IMR-90 (cell line): Measurements from ENCODE around the gene MTREX. TPM values are rescaled to one million over a fixed set of nuclear protein-coding genes. Genes with fewer than 3 reads are reported as not detected.

Experiments used
- ATAC-seq: fragments of 200-7000 bp; cut with Tn5 transposase; 2 replicates; pipeline ENCODE4 v1.9.1; 2020; ENCODE audit warnings: low read depth, mild to moderate bottlenecking, moderate library complexity
- BruUV-seq: library from RNA; stranded (reverse); fragments of 400-500 nt; replicated peaks from 2 replicates; lab custom pipeline; 2021; lab: Mats Ljungman, UMichigan
- CTCF ChIA-PET: fragments of 300-600 bp; formaldehyde crosslinking; extraction: SDS; loops from one replicate; lab custom pipeline; 2021; ENCODE audit warnings: antibody characterized with exemption; lab: Yijun Ruan, JAX
- POLR2A ChIA-PET: fragments of 300-600 bp; sonication (Branson Sonifier 250); formaldehyde crosslinking; loops from one replicate; lab custom pipeline; 2022; ENCODE audit warnings: antibody characterized with exemption; ENCODE audit not compliant: unreplicated experiment; lab: Charles Lee
- DNase-seq: peaks from one replicate; pipeline ENCODE4 v3.0.0; 2013
- H2AFZ ChIP-seq: replicated peaks from 2 replicates; pipeline ENCODE3; 2013; ENCODE audit warnings: low read length, mild to moderate bottlenecking; ENCODE audit not compliant: poor library complexity
- H2AK5ac ChIP-seq: 2 replicates; pipeline ENCODE4 v1.6.1; 2013; ENCODE audit warnings: low read depth, low read length, inconsistent platforms
- H2AK9ac ChIP-seq: replicated peaks from 2 replicates; pipeline ENCODE3; 2013; ENCODE audit warnings: mild to moderate bottlenecking, low read depth, low read length, moderate library complexity; ENCODE audit not compliant: poor library complexity
- H2BK120ac ChIP-seq: 2 replicates; pipeline ENCODE4 v1.6.1; 2013; ENCODE audit warnings: low read depth, low read length, inconsistent platforms
- H2BK15ac ChIP-seq: 3 replicates; pipeline ENCODE4 v1.6.1; 2013; ENCODE audit warnings: low read depth, low read length, inconsistent platforms
- H2BK20ac ChIP-seq: 2 replicates; pipeline ENCODE4 v1.6.1; 2013; ENCODE audit warnings: low read depth, mild to moderate bottlenecking, inconsistent platforms, low read length, moderate library complexity
- H2BK5ac ChIP-seq: 2 replicates; pipeline ENCODE4 v1.6.1; 2013; ENCODE audit warnings: mild to moderate bottlenecking, low read depth, low read length, inconsistent platforms; ENCODE audit not compliant: poor library complexity, severe bottlenecking
- H3K14ac ChIP-seq: replicated peaks from 2 replicates; pipeline ENCODE4 v1.6.1; 2013; ENCODE audit warnings: low read depth, low read length, inconsistent platforms
- H3K18ac ChIP-seq: 2 replicates; pipeline ENCODE4 v1.6.1; 2013; ENCODE audit warnings: low read depth, low read length, control low read depth
- H3K23ac ChIP-seq: 2 replicates; pipeline ENCODE4 v1.6.1; 2013; ENCODE audit warnings: low read depth, low read length, inconsistent platforms
- H3K27ac ChIP-seq: 2 replicates; pipeline ENCODE4 v1.5.1; 2013; ENCODE audit warnings: mild to moderate bottlenecking, control low read depth, low read length; ENCODE audit not compliant: insufficient read depth
- H3K27me3 ChIP-seq: 2 replicates; pipeline ENCODE4 v1.6.1; 2013; ENCODE audit warnings: low read length; ENCODE audit not compliant: control insufficient read depth, insufficient read depth
- H3K36me3 ChIP-seq: 2 replicates; pipeline ENCODE4 v1.6.1; 2013; ENCODE audit warnings: low read length, mixed read lengths; ENCODE audit not compliant: control insufficient read depth, insufficient read depth
- H3K4ac ChIP-seq: 2 replicates; pipeline ENCODE4 v1.6.1; 2013; ENCODE audit warnings: low read depth, low read length, inconsistent platforms
- H3K4me1 ChIP-seq: 2 replicates; pipeline ENCODE4 v1.6.1; 2013; ENCODE audit warnings: low read length, mixed read lengths; ENCODE audit not compliant: control insufficient read depth, insufficient read depth
- H3K4me2 ChIP-seq: 2 replicates; pipeline ENCODE4 v1.6.1; 2013; ENCODE audit warnings: low read depth, mild to moderate bottlenecking, control low read depth, low read length, moderate library complexity
- H3K4me3 ChIP-seq: 2 replicates; pipeline ENCODE4 v1.5.1; 2013; ENCODE audit warnings: low read depth, mild to moderate bottlenecking, control low read depth, low read length, moderate library complexity; ENCODE audit not compliant: insufficient read depth
- H3K56ac ChIP-seq: 2 replicates; pipeline ENCODE4 v1.6.1; 2013; ENCODE audit warnings: low read length, inconsistent platforms; ENCODE audit not compliant: insufficient read depth; ENCODE audit errors: extremely low read depth
- H3K79me1 ChIP-seq, 2 experiments: 2 replicates each; pipeline ENCODE4 v1.6.1; 2013; ENCODE audit warnings: low read length in 2 of 2, inconsistent platforms in 1 of 2, low read depth in 1 of 2
- H3K9ac ChIP-seq: 2 replicates; pipeline ENCODE4 v1.6.1; 2013; ENCODE audit warnings: low read depth, low read length, control low read depth
- H3K9me1 ChIP-seq: 2 replicates; pipeline ENCODE4 v1.6.1; 2013; ENCODE audit warnings: low read length, inconsistent platforms; ENCODE audit not compliant: insufficient read depth
- H3K9me3 ChIP-seq: 2 replicates; pipeline ENCODE4 v1.6.1; 2013; ENCODE audit warnings: low read length; ENCODE audit not compliant: control insufficient read depth, insufficient read depth
- H4K20me1 ChIP-seq: 2 replicates; pipeline ENCODE4 v1.6.1; 2013; ENCODE audit warnings: low read length, inconsistent platforms; ENCODE audit not compliant: insufficient read depth
- H4K5ac ChIP-seq: 2 replicates; pipeline ENCODE4 v1.6.1; 2013; ENCODE audit warnings: mild to moderate bottlenecking, low read depth, low read length, control low read depth
- H4K8ac ChIP-seq, 2 experiments: 2 replicates each; pipeline ENCODE4 v1.6.1; 2013; ENCODE audit warnings: low read depth in 2 of 2, low read length in 2 of 2, control low read depth in 1 of 2, inconsistent platforms in 1 of 2
- H4K91ac ChIP-seq: 2 replicates; pipeline ENCODE4 v1.6.1; 2013; ENCODE audit warnings: low read depth, low read length, inconsistent platforms; ENCODE audit not compliant: insufficient read depth
- BHLHE40 ChIP-seq: fragments of 150-350 bp; IDR thresholded peaks from 2 replicates; pipeline ENCODE4 v1.6.1; 2016; ENCODE audit warnings: mild to moderate bottlenecking, low read depth, low read length
- CEBPB ChIP-seq: IDR thresholded peaks from 2 replicates; pipeline ENCODE4 v1.6.1; 2012; ENCODE audit warnings: low read depth, low read length, improper control_type of control experiment
- CHD1 ChIP-seq: IDR thresholded peaks from 2 replicates; pipeline ENCODE4 v1.6.1; 2012; ENCODE audit warnings: low read depth, low read length, improper control_type of control experiment
- CTCF ChIP-seq: conservative IDR thresholded peaks from 2 replicates; pipeline ENCODE4 v1.5.1; 2012; ENCODE audit warnings: mild to moderate bottlenecking, low read depth, low read length, improper control_type of control experiment
- ELK1 ChIP-seq: fragments of 150-350 bp; IDR thresholded peaks from 2 replicates; pipeline ENCODE4 v1.6.1; 2016; ENCODE audit warnings: low read depth, mild to moderate bottlenecking, low read length, moderate library complexity, borderline replicate concordance
- FOS ChIP-seq: fragments of 150-350 bp; IDR thresholded peaks from 2 replicates; pipeline ENCODE4 v1.6.1; 2016; ENCODE audit warnings: low read depth, low read length
- MAFK ChIP-seq: IDR thresholded peaks from 2 replicates; pipeline ENCODE4 v1.6.1; 2012; ENCODE audit warnings: low read depth, low read length, improper control_type of control experiment
- MAZ ChIP-seq: IDR thresholded peaks from 2 replicates; pipeline ENCODE4 v1.6.1; 2012; ENCODE audit warnings: low read depth, mild to moderate bottlenecking, low read length, improper control_type of control experiment, moderate library complexity, borderline replicate concordance
- MXI1 ChIP-seq: IDR thresholded peaks from 2 replicates; pipeline ENCODE4 v1.6.1; 2012; ENCODE audit warnings: low read depth, mild to moderate bottlenecking, low read length, moderate library complexity, borderline replicate concordance
- NFE2L2 ChIP-seq: fragments of 150-350 bp; IDR thresholded peaks from 2 replicates; pipeline ENCODE4 v1.6.1; 2016; ENCODE audit warnings: low read depth, mild to moderate bottlenecking, low read length
- POLR2A ChIP-seq: IDR thresholded peaks from 2 replicates; pipeline ENCODE4 v1.6.1; 2012; ENCODE audit warnings: mild to moderate bottlenecking, low read depth, low read length
- RAD21 ChIP-seq: IDR thresholded peaks from 2 replicates; pipeline ENCODE4 v1.6.1; 2012; ENCODE audit warnings: low read length, improper control_type of control experiment
- RCOR1 ChIP-seq: IDR thresholded peaks from 2 replicates; pipeline ENCODE4 v1.6.1; 2012; ENCODE audit warnings: mild to moderate bottlenecking, low read length, improper control_type of control experiment; ENCODE audit not compliant: insufficient replicate concordance
- RFX5 ChIP-seq: IDR thresholded peaks from 2 replicates; pipeline ENCODE4 v1.8.0; 2012; ENCODE audit warnings: low read depth, mild to moderate bottlenecking, low read length, moderate library complexity
- SMC3 ChIP-seq: fragments of 150-350 bp; IDR thresholded peaks from 2 replicates; pipeline ENCODE4 v1.6.1; 2016; ENCODE audit warnings: low read depth, mild to moderate bottlenecking, antibody characterized with exemption, low read length, moderate library complexity
- USF2 ChIP-seq: fragments of 150-350 bp; IDR thresholded peaks from 2 replicates; pipeline ENCODE4 v1.6.1; 2017; ENCODE audit warnings: mild to moderate bottlenecking, antibody characterized with exemption, low read length, low read depth
- WGBS, 2 experiments: methylation state at CpG; one replicate each; pipeline versions ENCODE4 v1.1.5 to v1.1.7; 2013; ENCODE audit warnings: missing lambda C conversion rate in 2 of 2; ENCODE audit not compliant: insufficient read length in 1 of 2; ENCODE audit errors: extremely low coverage in 2 of 2; 5-methylcytosine and 5-hydroxymethylcytosine counted together
- dilution Hi-C: fragments of 300-500 bp; cut with HindIII; formaldehyde crosslinking; loops from one replicate; pipeline ENCODE4 v1.14.3; 2018; ENCODE audit warnings: low sequenced_read_pairs; ENCODE audit not compliant: unreplicated experiment
- in situ Hi-C: fragments of 300-500 bp; cut with MboI; formaldehyde crosslinking; loops from 3 replicates; pipeline ENCODE4 v1.14.3; 2019; ENCODE audit warnings: low sequenced_read_pairs, inconsistent platforms, mixed read lengths
- intact Hi-C: fragments of 100-400 bp; cut with micrococcal nuclease; formaldehyde crosslinking; loops from 2 replicates; pipeline ENCODE4 v1.10.0; 2022
- polyA plus RNA-seq, 3 experiments: library from polyadenylated mRNA; depleted of rRNA; stranded (reverse); fragments of >200 nt; gene quantifications; 2 replicates each; pipeline ENCODE4 v1.2.3, GENCODE V29; 2012; ENCODE audit warnings: low replicate concordance in 1 of 3
- total RNA-seq: library from RNA; depleted of rRNA; stranded (reverse); fragments of >200 nt; gene quantifications from 2 replicates; pipeline ENCODE4 v1.2.3, GENCODE V29; 2012

MTREX gene
- total and polyA plus RNA-seq, 2 of the 4 experiments (the other 2 are of a cell fraction) = 22.1 to 33.2 TPM

- CTCF ChIA-PET = interaction anchor here (0.5 kb wide), 1 partner anchor 174 kb away, joined by 7 read pairs; no protein-coding TSS in a partner anchor
Measured at GRCh38 chr5:55290991-55291390, 16.8 kb upstream of the MTREX start.

More at GRCh38 chr5:55290991-55291390, 16.8 kb upstream of the MTREX start:
- no peak overlapping the region for H3K4me2 ChIP-seq
- H2BK20ac ChIP-seq = no peak overlapping the region
- H3K4me1 ChIP-seq = no peaks in the 10 kb centered on the region
- H3K4ac ChIP-seq = no peak overlapping the region
- DNase-seq (no peak), ATAC-seq (no peak)
- H2BK15ac ChIP-seq = no peak overlapping the region
- intact Hi-C loops (loop anchor here (5.0 kb wide), 1 partner anchor 34 kb away; no protein-coding TSS in a partner anchor), dilution Hi-C loops (no loop called here), in situ Hi-C loops (no loop called here)
- H3K4me3 ChIP-seq = no peak overlapping the region
- peaks cover 8% of the 10 kb centered on the region for H3K9me3 ChIP-seq
- H3K18ac ChIP-seq = no peak overlapping the region
- H2AFZ ChIP-seq = no peak overlapping the region
- no peak overlapping the region for H2AK5ac ChIP-seq
- no peak overlapping the region for H3K27ac ChIP-seq
- H2AK9ac ChIP-seq = no peak overlapping the region
- no peaks in the 10 kb centered on the region for H4K20me1 ChIP-seq
- no peaks in the 10 kb centered on the region for H3K9me1 ChIP-seq
- H4K8ac ChIP-seq = no peak overlapping the region
- no peak overlapping the region for H4K5ac ChIP-seq
- TF ChIP-seq MAFK = no peak
- TF ChIP-seq FOS = no peak
- TF ChIP-seq RCOR1 = no peak
- no peak for TF ChIP-seq NFE2L2
- TF ChIP-seq POLR2A = no peak
- no peak for TF ChIP-seq SMC3
- no peak for TF ChIP-seq MAZ
- TF ChIP-seq MXI1 = no peak
- TF ChIP-seq RAD21 = no peak
- no peak for TF ChIP-seq CTCF
- no peak for TF ChIP-seq USF2
- no peak for TF ChIP-seq CHD1
- TF ChIP-seq CEBPB = no peak
- TF ChIP-seq RFX5 = no peak
- TF ChIP-seq BHLHE40 = no peak
- no peak for TF ChIP-seq ELK1
- no peak overlapping the region for H4K91ac ChIP-seq
- H3K14ac ChIP-seq = no peak overlapping the region
- no peaks in the 10 kb centered on the region for H3K27me3 ChIP-seq
- H2BK120ac ChIP-seq = no peak overlapping the region
- no TSS peak for BruUV-seq
- peaks cover 13 to 23% of the 10 kb centered on the region in 2 experiments for H3K79me1 ChIP-seq
- H3K36me3 ChIP-seq = peaks cover 39% of the 10 kb centered on the region
- no peak overlapping the region for H2BK5ac ChIP-seq
- no peak overlapping the region for H3K9ac ChIP-seq
- H3K23ac ChIP-seq = no peak overlapping the region
- H3K56ac ChIP-seq = no peak overlapping the region
- no CpG with 5 or more reads among the region's 2 CpGs for WGBS, 2 experiments
- POLR2A ChIA-PET = no interaction called here
